Measurements from ENCODE around the gene KIFBP.
A peak's percentile ranks its signal among the peaks of the same experiment; 100 is the strongest.
"Not testable (repeated sequence)": the region's sequence is repeated elsewhere in the genome, so short reads cannot be mapped to it uniquely, and the experiment has no call there.

KIFBP gene

GRCh38 chr10:69033256-69033655, 44.7 kb downstream of the KIFBP start:
- Mint-ChIP-seq H3K4me1 (no peaks in the 10 kb centered on the region), H3K9me3 (no peaks in the 10 kb centered on the region), H3K27me3 (no peaks in the 10 kb centered on the region), H3K4me3 (no peak overlapping the region), H3K27ac (no peak overlapping the region)
- DNase-seq (no peak), ATAC-seq (no peak)

- no peak overlapping the region for H3K4me3 Mint-ChIP-seq
Measured at GRCh38 chr10:69037489-69037888, 48.9 kb downstream of the KIFBP start.

GRCh38 chr10:69040904-69041303, 52.3 kb downstream of the KIFBP start:
- H3K27me3 Mint-ChIP-seq, H3K9me3 Mint-ChIP-seq, ATAC-seq, H3K27ac Mint-ChIP-seq, H3K4me3 Mint-ChIP-seq, DNase-seq: not testable (repeated sequence)
- H3K4me1 Mint-ChIP-seq = peaks cover 22% of the 10 kb centered on the region

More at GRCh38 chr10:69037489-69037888, 48.9 kb downstream of the KIFBP start:
- Mint-ChIP-seq H3K27me3 (no peaks in the 10 kb centered on the region), H3K27ac (peak overlapping the region in 1 of 2 donors; percentile 38), H3K9me3 (no peaks in the 10 kb centered on the region), H3K4me1 (no peaks in the 10 kb centered on the region)
- ATAC-seq (no peak), DNase-seq (no peak)

- Mint-ChIP-seq H3K9me3 (no peaks in the 10 kb centered on the region), H3K27me3 (no peaks in the 10 kb centered on the region), H3K27ac (no peak overlapping the region), H3K4me3 (no peak overlapping the region), H3K4me1 (peaks cover 38% of the 10 kb centered on the region)
- no peak for ATAC-seq
- no peak for DNase-seq
Measured at GRCh38 chr10:69042417-69042816, 53.8 kb downstream of the KIFBP start.

- H3K27ac Mint-ChIP-seq = no peak overlapping the region
- H3K9me3 Mint-ChIP-seq = no peaks in the 10 kb centered on the region
- ATAC-seq (no peak), DNase-seq (no peak)
- no peaks in the 10 kb centered on the region for H3K27me3 Mint-ChIP-seq
- no peak overlapping the region for H3K4me3 Mint-ChIP-seq
- H3K4me1 Mint-ChIP-seq = peaks cover 42% of the 10 kb centered on the region
Measured at GRCh38 chr10:69042838-69043237, 54.2 kb downstream of the KIFBP start.

GRCh38 chr10:69043931-69044531, 55.4 kb downstream of the KIFBP start:
- DNase-seq = peak in 1 of 2 donors; percentile 38
- H3K9me3 Mint-ChIP-seq = no peaks in the 10 kb centered on the region
- peak overlapping the region in 1 of 2 donors; percentile 4 for H3K27ac Mint-ChIP-seq
- H3K4me1 Mint-ChIP-seq = peaks cover 51% of the 10 kb centered on the region
- peak; percentile 42 for ATAC-seq
- H3K4me3 Mint-ChIP-seq = peak overlapping the region in 1 of 2 donors; percentile 37
- H3K27me3 Mint-ChIP-seq = no peaks in the 10 kb centered on the region

GRCh38 chr10:69044546-69044945, 55.9 kb downstream of the KIFBP start:
- peaks cover 51% of the 10 kb centered on the region for H3K4me1 Mint-ChIP-seq
- no peak for DNase-seq

GRCh38 chr10:69045441-69046300, 57.1 kb downstream of the KIFBP start:
- Mint-ChIP-seq H3K4me1 (peaks cover 52% of the 10 kb centered on the region), H3K9me3 (no peaks in the 10 kb centered on the region), H3K4me3 (peak overlapping the region; percentile 64 to 68), H3K27ac (peak overlapping the region; percentile 96 to 98), H3K27me3 (no peaks in the 10 kb centered on the region)
- ATAC-seq = peak; percentile 91
- DNase-seq = peak in 1 of 2 donors; percentile 44

More at GRCh38 chr10:69044546-69044945, 55.9 kb downstream of the KIFBP start:
- Mint-ChIP-seq H3K27me3 (no peaks in the 10 kb centered on the region), H3K9me3 (no peaks in the 10 kb centered on the region), H3K4me3 (peak overlapping the region; percentile 5 to 27), H3K27ac (peak overlapping the region in 1 of 2 donors; percentile 96)
- ATAC-seq = no peak

GRCh38 chr10:69047111-69047832, 58.7 kb downstream of the KIFBP start:
- Mint-ChIP-seq H3K27me3 (no peaks in the 10 kb centered on the region), H3K9me3 (no peaks in the 10 kb centered on the region), H3K4me3 (no peak overlapping the region), H3K27ac (peak overlapping the region in 1 of 2 donors; percentile 63), H3K4me1 (peaks cover 68% of the 10 kb centered on the region)
- DNase-seq = no peak
- no peak for ATAC-seq

GRCh38 chr10:69048103-69048502, 59.5 kb downstream of the KIFBP start:
- Mint-ChIP-seq H3K4me3 (no peak overlapping the region), H3K9me3 (peaks cover 0 to 4% of the 10 kb centered on the region in 2 donors), H3K27me3 (no peaks in the 10 kb centered on the region), H3K27ac (no peak overlapping the region), H3K4me1 (peaks cover 76% of the 10 kb centered on the region)
- DNase-seq (no peak), ATAC-seq (peak; percentile 13)

GRCh38 chr10:69049566-69049961, 61.0 kb downstream of the KIFBP start:
- Mint-ChIP-seq H3K27ac (no peak overlapping the region), H3K9me3 (peaks cover 0 to 4% of the 10 kb centered on the region in 2 donors)

GRCh38 chr10:69051303-69051702, 62.7 kb downstream of the KIFBP start:
- Mint-ChIP-seq H3K4me3 (peak overlapping the region; percentile 19 to 35), H3K27me3 (no peaks in the 10 kb centered on the region), H3K4me1 (peaks cover 79% of the 10 kb centered on the region), H3K27ac (peak overlapping the region in 1 of 2 donors; percentile 67), H3K9me3 (peaks cover 0 to 4% of the 10 kb centered on the region in 2 donors)
- DNase-seq = peak in 1 of 2 donors; percentile 73
- ATAC-seq = peak; percentile 85

More at GRCh38 chr10:69049566-69049961, 61.0 kb downstream of the KIFBP start:
- Mint-ChIP-seq H3K27me3 (no peaks in the 10 kb centered on the region), H3K4me1 (peaks cover 80% of the 10 kb centered on the region), H3K4me3 (no peak overlapping the region)
- DNase-seq (no peak), ATAC-seq (no peak)

GRCh38 chr10:69051710-69052487, 63.3 kb downstream of the KIFBP start:
- peak overlapping the region in 1 of 2 donors; percentile 35 for H3K4me3 Mint-ChIP-seq
- DNase-seq = no peak
- peak overlapping the region in 1 of 2 donors; percentile 67 for H3K27ac Mint-ChIP-seq
- ATAC-seq = no peak
- H3K4me1 Mint-ChIP-seq = peaks cover 79% of the 10 kb centered on the region
- peaks cover 0 to 4% of the 10 kb centered on the region in 2 donors for H3K9me3 Mint-ChIP-seq
- H3K27me3 Mint-ChIP-seq = no peaks in the 10 kb centered on the region

GRCh38 chr10:69052736-69053135, 64.1 kb downstream of the KIFBP start:
- Mint-ChIP-seq H3K9me3 (peaks cover 0 to 4% of the 10 kb centered on the region in 2 donors), H3K4me3 (no peak overlapping the region), H3K27ac (peak overlapping the region in 1 of 2 donors; percentile 49), H3K27me3 (no peaks in the 10 kb centered on the region), H3K4me1 (peaks cover 79% of the 10 kb centered on the region)
- DNase-seq (no peak), ATAC-seq (no peak)

- H3K27me3 Mint-ChIP-seq = no peaks in the 10 kb centered on the region
- peak; percentile 70 for ATAC-seq
- peak overlapping the region; percentile 60 to 75 for H3K4me3 Mint-ChIP-seq
Measured at GRCh38 chr10:69055241-69055640, 66.6 kb downstream of the KIFBP start.

More at GRCh38 chr10:69055241-69055640, 66.6 kb downstream of the KIFBP start:
- peaks cover 0 to 4% of the 10 kb centered on the region in 2 donors for H3K9me3 Mint-ChIP-seq
- peaks cover 77% of the 10 kb centered on the region for H3K4me1 Mint-ChIP-seq
- peak overlapping the region in 1 of 2 donors; percentile 31 for H3K27ac Mint-ChIP-seq
- no peak for DNase-seq
